ENCODE measurements around the gene EML6. TPM values are rescaled to one million over a fixed set of nuclear protein-coding genes. Genes with fewer than 3 reads are reported as not detected.

Gene EML6
- total RNA-seq, 1 donor from 2014 or later, result 0.56 TPM

GRCh38 chr2:55018619-55019018 lies 295.2 kb downstream of the EML6 start:
- no peak for DNase-seq
- ATAC-seq (ENCODE audit: poor library complexity), result no peak
- intact Hi-C loops (cut with DNase I), result no loop called here

GRCh38 chr2:55019526-55020258 lies 296.2 kb downstream of the EML6 start:
- intact Hi-C loops (cut with DNase I), result no loop called here
- DNase-seq (no peak), ATAC-seq (ENCODE audit: poor library complexity) (peak; percentile 50)

Data from Right ventricle myocardium superior (tissue), 1 donor.